Kasumi-1 (cell line): ENCODE results near the gene GIMAP2.
"Not testable (repeated sequence)": the region's sequence is repeated elsewhere in the genome, so short reads cannot be mapped to it uniquely, and the experiment has no call there.

Experiments used
- DNase-seq, 2 experiments: peaks; one replicate each; lab custom pipeline; 2025; lab: John Stamatoyannopoulos, UW

Gene GIMAP2

DNA sequence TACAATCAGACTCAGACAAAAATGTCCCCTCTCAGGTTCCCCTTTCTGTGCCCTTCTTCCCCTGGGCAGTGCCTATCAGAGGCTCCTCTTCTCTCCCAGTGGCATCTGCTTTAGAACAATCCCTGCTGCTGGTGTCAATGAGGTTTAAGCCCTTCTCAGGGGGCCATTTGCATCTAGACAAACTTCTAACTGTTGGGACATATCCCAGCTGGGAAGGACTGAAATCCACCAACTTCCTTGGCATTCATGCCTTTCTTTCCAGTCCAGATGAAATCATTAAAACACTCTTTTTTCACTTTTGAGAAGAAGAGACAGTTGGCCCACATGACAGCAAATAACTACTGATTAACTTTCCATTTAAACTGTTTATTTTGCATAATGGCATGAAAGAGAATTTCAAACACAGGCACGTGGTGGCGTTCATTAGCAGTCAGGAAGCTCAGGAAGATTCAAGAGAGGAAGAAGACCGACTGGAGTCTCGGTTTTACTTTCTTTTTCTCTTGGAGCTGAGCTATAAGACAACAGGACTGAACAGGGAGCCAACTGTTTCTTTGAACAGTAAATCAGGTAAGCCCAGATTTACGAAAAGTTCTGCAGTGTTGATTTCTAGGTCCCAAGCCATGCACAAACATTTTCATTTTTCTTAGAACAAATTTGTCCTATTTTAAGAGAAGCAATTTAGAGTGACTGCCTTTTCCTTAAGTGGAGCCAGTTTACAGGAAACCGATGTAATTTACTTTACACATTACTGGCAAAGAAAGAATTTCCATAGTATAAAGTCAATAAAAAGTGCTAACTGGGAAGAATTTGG is at the start of gene GIMAP2:
TSS of gene GIMAP2 (plus strand) at position 488 of the 811 bp plus-strand sequence. CDS start 1,354 bp downstream, outside the sequence.
- peak; percentile 78 to 82 for DNase-seq

DNA sequence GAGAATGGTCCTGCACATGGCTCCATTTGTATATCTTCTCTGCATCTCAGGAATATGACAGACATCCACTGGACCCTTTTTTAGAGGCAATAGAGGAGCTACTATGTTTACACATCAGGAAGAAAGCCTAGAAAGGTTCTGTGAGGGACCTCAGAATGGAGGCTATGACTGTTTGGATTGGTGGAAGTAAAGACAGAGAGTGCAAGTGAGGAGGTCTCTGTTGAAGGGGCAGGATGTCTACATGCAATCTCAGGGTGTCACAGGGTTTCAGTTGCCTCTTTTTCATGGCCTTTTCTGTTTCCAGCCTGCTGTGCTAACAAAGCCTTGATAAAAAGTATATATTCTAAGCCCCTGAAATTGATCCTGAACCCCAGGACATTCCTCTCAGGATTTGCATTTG is 43.7 kb upstream of the GIMAP2 start:
- DNase-seq, result no peak

DNA sequence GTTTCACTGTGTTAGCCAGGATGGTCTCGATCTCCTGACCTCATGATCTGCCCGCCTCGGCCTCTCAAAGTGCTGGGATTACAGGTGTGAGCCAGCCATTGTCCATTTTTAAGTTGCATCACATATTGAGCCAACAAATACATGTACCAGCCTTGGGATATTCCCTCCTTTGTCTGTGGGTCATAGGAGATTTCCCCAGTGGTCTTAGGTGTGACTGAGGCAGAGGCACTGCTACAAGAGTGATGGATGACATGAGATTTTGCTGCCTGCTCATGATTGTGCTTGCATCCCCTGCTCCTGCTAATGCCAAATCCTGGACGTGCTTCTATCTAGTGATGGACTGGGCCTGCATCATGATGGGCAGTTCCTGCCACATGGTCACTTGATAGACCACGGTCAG is 42.6 kb upstream of the GIMAP2 start:
- DNase-seq, result no peak

DNA sequence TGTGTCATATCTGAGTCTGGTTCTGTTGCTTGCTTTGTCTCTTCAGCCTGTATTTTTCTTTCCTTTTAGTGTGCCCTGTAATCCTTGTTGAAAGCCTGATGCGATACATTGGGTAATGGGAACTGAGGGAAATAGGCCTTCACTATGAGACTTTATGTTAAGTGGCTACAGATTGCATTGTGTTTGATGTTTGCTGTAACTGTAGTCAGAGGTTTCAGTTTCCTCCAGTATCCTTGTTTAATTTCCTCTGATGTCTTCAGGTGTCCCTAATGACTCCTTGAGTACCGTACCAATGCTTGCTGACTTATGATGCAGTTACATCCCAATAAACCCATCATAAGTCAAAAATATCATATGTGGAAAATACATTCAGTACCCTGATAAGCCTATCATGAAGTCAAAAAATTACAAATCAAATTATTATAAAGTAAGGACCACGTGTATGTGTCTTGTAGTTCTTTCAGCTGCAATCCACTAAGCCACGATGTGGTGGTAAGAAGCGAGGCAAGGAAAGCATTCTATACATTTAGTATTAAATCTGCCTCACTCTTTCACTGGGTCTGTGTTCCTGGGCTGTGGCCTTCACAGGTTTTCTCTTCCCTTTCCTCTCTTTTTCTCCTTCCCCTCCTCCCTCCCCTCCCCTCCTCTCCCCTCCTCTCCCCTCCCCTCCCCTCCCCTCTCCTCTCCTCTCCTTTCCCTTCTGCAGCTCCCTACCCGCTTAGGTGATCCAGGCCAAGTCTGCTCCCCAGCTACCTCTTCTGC is 40.1 kb upstream of the GIMAP2 start:
- no peak for DNase-seq

DNA sequence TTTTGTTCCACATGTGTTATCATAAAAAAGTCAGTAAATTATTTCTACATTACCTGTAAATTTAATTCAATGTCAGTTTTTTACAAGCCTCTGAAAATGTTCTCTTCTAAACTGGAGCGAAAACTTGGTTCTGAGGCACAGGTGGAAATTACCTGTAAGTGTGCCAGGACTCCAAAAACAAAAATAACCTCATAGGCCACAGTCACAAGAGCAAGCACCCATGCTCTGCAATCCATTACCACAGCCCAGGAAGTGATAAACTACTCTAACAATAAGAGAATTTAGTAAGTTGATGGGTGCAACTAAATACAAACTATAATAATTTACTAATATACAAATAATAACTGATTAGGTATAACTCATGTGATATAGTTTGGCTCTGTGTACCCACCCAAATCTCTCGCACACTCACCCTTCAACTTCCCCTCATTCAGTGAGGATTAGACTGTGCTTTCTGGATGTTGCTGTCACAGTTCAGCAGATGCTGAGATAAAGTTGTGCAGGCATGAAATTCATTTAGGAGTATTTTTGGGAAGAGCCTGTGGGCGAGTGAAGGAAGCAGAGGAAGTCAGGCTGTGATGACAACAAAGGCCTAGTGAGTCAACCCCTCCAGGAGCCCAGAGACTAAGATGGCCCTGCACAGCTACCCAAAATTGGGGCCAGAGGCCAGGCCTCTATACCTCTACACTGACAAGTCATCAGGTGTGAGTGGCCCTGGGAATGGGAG is 37.0 kb upstream of the GIMAP2 start:
- DNase-seq, result no peak

DNA sequence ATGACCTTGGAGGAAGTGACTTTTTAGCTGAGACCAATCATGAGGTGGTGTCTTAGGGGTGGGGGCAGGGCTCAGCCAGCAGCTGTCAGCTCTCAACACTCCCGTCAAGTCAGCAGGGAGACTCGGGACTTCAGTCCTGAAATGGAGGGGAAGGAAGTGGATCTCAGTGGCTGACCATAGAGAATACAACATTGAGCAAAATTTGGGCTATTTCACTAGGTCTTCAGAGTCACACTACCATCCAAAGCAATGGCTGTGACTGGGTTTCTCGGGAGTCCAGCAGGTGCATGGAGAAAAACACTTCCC is 36.5 kb upstream of the GIMAP2 start:
- no peak for DNase-seq

DNA sequence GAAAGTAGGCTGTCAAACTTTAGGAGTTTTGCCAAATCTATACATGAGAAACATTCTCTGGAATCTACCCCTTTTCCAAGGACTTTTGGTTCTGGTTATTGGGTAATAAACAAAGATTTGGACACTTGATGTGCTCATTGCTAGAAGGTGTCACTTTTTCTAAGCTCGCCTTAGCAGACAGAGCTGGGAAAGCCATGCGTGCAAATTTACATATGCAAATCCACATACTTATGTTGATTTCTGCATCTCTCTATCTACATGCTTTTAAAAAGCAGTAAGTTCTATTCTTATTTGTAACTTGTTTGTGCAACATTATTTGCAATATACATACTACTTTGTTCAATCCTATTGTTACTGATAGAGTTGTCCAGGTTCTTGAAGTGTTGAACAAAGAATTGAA is 30.8 kb upstream of the GIMAP2 start:
- DNase-seq, result no peak

DNA sequence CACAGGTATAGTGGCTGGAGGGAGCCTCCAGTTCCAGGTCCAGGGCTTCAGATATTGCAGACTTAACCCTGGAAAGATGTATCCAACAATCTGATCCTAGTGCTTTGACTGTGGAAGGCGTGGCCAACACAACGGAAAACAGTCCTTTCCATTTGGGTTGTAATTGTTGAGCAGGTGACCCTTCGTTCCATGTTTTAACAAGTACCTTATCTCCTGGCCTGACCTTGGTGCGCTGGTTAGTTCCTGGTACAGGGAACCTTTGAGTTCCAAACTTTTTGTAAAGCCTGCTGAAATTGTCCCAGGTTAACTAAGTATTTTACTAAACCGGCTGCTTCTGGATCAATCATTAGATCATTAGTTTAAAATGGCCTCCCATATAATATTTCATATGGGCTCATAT is 29.5 kb upstream of the GIMAP2 start:
- DNase-seq, result no peak

DNA sequence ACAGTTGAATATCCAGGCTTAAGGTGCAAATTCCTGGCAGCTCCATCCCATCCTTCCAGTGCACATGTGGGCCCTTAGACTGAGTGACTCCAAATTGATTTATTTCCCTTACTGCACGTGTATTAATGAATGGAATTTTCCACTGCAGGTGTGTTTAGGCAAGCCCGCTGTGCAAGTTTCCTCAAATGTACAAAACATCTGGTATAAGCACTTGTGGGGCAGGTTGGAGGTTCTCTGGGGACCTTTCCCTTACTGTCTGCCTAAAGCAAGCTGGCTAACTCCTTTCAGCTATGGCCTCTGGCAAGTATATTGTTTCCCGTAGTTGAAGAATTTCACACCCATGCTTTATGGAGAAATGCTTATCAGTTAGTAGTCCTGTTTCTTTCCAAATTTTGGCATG is 28.0 kb upstream of the GIMAP2 start:
- DNase-seq, result no peak

DNA sequence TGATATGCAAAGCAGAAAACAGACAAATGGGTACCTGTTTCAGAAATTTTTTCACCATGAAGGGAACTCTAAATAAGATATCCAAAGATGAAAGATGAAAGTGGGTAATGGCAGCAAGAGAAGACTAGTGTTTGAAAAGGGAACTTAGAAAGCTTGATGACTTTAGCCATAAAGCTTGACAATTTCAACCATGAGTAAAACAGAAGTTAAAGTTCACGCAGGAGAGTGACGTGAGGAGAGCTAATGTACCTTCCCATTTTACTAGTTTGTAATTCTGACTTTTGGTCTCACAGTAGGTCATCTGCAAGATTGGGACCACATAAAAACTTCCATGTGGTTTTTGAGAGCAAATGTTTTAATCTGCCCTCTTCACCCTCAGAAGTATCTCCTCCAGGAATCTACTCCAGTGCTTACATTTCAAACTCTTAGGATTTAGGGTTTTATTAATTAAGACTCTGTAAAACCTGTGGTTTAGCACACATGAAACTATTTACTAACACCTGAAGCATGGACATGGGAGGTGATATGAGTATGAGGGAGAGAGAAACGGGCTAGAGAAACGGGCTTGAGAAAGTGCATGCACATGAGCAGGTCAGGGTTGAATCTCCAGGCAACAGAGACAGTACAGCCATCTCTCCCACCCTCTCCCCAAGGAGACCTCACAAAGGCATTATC is 24.4 kb upstream of the GIMAP2 start:
- DNase-seq, result no peak

DNA sequence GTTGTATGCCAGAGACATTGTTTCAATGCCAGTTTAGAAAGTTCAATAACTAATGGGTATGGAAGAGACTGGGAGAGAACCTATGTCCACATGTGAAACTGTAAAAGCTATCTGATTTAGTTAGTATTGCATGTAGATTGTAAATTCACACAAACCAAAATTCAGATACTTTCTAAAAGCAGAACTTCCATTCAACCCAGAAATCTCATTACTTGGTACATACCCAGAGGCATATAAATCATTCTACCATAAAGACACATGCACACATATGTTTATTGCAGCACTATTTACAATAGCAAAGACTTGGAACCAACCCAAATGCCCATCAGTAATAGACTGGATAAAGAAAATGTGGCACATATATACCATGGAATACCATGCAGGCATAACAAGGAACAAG is 22.7 kb upstream of the GIMAP2 start:
- not testable (repeated sequence) for DNase-seq

DNA sequence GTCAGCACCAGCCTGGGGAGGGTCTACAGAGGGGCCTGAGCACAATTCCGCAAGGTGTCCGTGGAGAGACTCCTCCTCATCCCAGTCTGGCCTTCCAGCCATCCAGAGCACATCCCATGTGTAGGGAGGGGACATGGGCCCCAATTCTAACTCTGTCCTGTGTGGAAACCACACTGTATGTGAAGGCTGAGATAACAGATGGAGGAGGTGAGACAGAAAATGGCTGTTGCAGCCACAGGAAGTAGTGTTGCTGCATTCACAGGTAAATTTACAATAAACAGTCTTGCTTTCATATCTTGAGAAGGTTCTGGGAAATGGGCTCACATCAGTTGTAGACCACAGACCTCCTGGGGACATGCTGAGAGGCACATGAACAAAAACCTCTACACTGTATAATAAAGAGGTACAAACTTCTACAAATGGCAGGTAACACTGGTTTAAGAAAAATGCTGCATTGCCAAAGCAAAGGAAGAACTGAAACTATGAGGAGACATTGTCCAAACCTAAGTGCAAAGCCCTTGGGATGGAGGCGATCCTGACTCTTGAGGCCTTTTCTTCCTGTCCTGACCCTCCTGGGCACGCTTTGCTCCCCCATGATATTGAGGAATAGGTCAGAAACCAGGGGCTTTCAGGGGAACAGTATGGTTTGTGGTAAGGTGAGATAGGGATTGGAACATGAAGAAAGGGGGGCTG is 21.6 kb upstream of the GIMAP2 start:
- peak in 1 of 2 experiments; percentile 13 for DNase-seq

DNA sequence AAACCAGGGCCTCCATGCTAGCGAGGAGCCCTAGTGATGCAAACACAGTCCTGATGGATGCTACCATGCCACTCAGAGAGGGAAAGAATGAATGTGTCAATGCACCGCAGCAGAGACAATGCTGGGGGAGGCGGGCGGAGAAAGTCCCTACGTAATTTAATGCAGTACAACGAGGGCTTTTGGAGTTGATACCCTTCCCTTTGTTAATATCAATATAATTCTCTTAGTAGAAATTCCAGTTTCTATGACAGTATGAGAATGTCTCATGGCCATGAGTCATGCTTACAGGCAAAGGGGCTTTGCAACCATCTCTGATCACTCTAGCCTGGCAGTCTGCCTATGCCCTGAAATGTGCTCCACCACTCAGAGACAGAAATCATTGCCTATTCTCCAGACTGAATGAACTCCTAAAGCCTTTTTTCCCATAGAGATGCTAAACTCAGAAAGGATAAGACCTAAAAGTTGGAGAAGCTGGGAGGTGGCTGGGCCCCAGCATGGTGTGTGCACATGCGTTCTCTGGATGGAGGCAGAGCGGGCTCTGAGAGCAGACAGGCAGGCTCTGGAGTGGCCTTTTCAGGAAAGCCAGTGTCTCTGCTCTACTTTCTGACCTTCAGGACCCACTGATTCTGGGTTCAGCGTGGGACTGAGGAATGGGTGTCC is 20.3 kb upstream of the GIMAP2 start:
- no peak for DNase-seq

DNA sequence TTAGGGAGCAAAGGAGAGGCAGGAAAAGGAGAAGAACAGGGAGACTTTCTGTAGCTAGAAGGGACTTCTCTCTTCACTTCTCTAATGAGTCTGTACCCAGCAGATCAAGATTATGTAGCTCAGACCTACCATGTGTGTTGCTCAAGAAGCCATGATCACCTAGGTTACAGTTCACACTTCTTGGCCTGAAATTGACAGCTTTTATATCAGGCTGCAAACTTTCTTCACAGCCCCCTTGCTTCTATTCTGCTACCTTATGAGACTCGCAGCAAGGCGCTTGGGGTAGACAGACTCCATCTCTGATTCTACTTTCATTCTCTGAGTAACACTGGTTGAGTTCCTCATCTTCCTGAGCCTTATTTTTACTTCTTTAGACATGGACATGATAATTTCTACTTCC is 19.6 kb upstream of the GIMAP2 start:
- peak; percentile 10 to 13 for DNase-seq

DNA sequence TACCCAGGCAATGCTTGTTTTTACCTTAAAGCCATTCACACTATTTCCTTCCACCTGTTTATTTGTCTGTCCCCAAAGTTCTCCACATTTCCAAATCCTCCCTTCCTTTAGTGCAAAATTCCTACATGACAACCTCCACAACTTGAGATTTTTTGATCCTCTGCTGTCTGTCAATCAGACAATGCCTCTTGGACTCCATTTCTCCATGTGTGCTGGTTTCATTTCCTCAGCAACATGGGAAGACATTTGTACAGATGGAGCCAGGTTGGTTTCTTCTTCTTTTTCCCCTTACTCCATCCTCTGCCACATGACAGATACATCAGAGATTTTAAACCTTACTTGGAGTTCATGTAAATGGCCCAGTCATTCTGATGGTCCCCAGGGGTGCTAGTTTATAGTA is 19.1 kb upstream of the GIMAP2 start:
- DNase-seq, result no peak

DNA sequence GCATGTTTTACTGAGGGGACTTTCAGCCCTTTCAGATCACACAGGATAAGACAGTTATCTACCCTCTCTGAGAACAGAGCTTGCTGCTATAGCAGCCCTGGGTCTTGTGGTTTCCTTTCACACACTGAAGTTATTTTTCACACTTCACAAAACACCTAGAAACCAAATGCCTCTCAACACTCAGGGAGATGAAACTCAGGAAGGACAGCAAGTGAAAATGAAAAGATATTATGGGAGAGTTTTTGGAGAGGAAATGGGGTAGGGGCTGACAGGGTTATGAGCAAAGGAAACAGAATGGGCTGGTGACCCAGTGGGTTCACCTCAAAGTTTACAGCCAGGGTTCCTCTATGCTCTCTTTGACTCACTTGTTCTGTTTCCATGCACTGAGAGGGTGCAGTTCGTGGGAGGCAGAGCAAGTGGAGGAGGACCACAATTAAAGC is 17.0 kb upstream of the GIMAP2 start:
- peak; percentile 38 to 61 for DNase-seq

DNA sequence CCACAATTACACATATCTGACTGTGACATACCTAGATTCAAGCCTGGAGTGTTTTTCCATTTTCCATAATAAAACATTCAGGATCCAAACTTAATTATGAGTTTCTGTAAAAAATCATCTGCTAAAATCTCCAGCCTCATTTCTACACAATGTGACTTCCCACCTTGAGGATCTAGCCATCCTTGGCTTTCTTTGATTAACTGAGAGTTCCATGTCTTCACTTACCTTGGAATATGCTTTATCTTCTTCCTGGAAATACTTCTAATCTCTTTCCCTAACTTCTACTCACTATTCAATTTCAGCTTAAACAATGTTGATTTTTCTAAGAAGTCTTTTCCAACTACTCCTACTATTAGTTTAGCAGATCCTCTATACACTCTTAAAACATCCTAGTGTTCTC is 16.5 kb upstream of the GIMAP2 start:
- no peak for DNase-seq

DNA sequence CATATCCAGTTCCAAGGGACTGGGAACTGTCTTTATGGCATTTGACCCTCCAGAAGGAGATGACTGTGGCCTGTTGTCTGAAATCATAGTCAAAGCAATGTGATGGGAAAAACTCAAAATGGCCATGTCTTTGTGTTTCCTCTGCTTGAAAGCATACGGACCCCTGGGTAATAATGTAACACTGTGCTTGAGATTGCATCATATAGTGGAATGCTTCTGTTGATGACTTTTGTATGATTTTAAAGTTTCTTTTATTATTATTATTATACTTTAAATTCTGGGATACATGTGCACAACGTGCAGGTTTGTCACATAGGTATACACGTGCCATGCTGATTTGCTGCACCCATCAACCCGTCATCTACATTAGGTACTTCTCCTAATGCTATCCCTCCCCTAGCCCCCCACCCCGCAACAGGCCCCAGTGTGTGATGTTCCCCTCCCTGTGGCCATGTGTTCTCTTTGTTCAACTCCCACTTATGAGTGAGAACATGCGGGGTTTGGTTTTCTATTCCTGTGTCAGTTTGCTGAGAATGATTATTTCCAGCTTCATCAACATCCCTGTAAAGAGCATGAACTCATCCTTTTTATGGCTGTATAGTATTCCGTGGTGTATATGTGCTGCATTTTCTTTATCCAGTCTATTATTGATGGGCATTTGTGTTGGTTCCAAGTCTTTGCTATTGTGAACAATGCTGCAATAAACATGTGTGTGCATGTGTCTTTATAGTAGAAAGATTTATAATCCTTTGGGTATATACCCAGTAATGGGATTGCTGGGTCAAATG is 13.5 kb upstream of the GIMAP2 start:
- DNase-seq, result not testable (repeated sequence)

DNA sequence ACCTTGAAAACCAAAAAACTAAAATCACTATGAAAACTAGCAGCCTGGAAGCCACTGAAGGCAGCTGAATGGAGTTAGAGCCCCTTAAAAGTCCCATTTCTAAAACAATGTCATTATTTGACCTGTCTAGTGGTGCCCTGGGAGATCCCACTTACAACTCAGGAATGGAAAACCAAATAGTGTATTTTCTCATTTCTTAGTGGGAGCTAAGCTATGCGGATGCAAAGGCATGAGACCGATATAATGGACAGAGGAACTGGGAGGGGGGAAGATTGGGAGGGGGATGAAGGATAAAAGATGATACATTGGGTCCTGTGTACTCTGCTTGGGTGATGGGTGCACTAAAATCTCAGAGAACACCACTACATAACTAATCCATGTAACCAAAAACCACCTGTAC is 9.8 kb upstream of the GIMAP2 start:
- DNase-seq, result no peak

DNA sequence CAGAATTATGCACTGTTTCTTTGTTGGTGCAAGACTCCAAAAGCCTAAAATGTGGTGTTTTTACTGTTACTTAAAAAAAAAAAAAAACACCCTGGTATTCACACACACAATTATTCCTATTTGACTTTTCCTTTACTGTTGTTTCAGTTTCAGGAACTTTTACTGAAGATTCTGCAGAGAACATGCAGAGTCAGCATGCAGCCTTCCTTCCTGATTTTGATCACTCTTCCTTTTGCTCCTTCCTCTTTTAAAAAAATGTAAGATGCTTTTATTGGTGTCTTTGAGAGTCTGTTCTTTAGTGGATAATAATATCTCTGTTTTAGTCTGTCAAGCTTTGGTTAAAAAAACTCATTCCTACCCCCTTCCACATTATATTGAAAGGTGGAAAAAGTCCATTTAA is 9.2 kb upstream of the GIMAP2 start:
- DNase-seq, result peak; percentile 26 to 46
